ENCODE measurements around the gene SFMBT2.

DNA sequence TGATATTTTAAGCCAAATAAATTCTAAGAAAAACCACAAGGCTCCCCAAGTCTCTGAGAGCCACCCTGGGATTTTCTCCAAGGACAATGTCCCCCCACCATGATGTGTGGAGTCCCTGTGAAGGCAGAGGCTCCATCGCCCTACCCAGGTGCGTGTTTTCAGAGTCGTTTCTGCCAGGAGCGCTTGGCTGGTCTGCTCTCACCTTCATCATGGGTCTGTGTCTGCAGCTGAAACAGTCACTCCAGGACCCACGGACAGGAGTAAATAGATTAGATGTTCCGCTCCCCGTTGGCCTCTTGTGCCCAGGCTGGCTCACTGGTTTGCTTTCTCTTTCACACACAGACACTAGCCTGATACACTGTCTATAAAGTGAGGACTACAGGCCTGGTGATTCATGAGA lies 217.5 kb downstream of the SFMBT2 start:
- TF ChIP-seq, protein P1, sequence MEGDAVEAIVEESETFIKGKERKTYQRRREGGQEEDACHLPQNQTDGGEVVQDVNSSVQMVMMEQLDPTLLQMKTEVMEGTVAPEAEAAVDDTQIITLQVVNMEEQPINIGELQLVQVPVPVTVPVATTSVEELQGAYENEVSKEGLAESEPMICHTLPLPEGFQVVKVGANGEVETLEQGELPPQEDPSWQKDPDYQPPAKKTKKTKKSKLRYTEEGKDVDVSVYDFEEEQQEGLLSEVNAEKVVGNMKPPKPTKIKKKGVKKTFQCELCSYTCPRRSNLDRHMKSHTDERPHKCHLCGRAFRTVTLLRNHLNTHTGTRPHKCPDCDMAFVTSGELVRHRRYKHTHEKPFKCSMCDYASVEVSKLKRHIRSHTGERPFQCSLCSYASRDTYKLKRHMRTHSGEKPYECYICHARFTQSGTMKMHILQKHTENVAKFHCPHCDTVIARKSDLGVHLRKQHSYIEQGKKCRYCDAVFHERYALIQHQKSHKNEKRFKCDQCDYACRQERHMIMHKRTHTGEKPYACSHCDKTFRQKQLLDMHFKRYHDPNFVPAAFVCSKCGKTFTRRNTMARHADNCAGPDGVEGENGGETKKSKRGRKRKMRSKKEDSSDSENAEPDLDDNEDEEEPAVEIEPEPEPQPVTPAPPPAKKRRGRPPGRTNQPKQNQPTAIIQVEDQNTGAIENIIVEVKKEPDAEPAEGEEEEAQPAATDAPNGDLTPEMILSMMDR (IDR thresholded peaks at IDR 0.05; ENCODE audit: low read depth, low read length, poor library complexity, severe bottlenecking), result no peak
- no peak for TF ChIP-seq EZH2phosphoT487 (IDR thresholded peaks at IDR 0.05; ENCODE audit: borderline replicate concordance, low read length)
